HEK293 (cell line): Measurements from ENCODE around the gene SPATA31C2.
"Not testable (repeated sequence)": the region's sequence is repeated elsewhere in the genome, so short reads cannot be mapped to it uniquely, and the experiment has no call there.

ENCODE experiments used
- CTCF ChIA-PET: fragments of 350-600 bp; formaldehyde crosslinking; extraction: SDS; loops from one replicate; lab custom pipeline; 2021; ENCODE audit warnings: antibody characterized with exemption; lab: Yijun Ruan, JAX
- POLR2A ChIA-PET: fragments of 300-600 bp; formaldehyde crosslinking; extraction: SDS; loops from one replicate; lab custom pipeline; 2020; ENCODE audit warnings: antibody characterized with exemption, inconsistent platforms; lab: Yijun Ruan, JAX
- H3K27ac ChIP-seq: fragments of 200-500 bp; sonication (Bioruptor generic); 2 replicates; pipeline ENCODE4 v1.5.1; 2014; ENCODE audit warnings: low read depth, low read length, control low read depth, inconsistent platforms; ENCODE audit errors: extremely low read depth
- H3K36me3 ChIP-seq, 2 experiments: fragments of 200-500 bp in 1 of 2; sonication (Bioruptor generic) in 1 of 2; 1 replicate in 1 of 2; 2 replicates in 1 of 2; pipeline ENCODE4 v1.5.1; 2014 to 2017; ENCODE audit warnings: inconsistent platforms in 2 of 2, low read length in 2 of 2; ENCODE audit not compliant: control insufficient read depth in 2 of 2, insufficient read depth in 1 of 2
- H3K4me1 ChIP-seq: fragments of 200-500 bp; sonication (Bioruptor generic); 2 replicates; pipeline ENCODE4 v1.5.1; 2014; ENCODE audit warnings: mild to moderate bottlenecking, low read length, inconsistent platforms; ENCODE audit not compliant: control insufficient read depth, insufficient read depth
- H3K4me3 ChIP-seq: 2 replicates; pipeline ENCODE4 v1.5.1; 2011; ENCODE audit warnings: low read depth, mild to moderate bottlenecking, control low read depth, low read length, moderate library complexity
- H3K9me3 ChIP-seq: fragments of 200-500 bp; sonication (Bioruptor generic); 2 replicates; pipeline ENCODE4 v1.5.1; 2014; ENCODE audit warnings: low read depth, low read length, inconsistent platforms; ENCODE audit not compliant: control insufficient read depth, insufficient read depth
- HOXA7 ChIP-seq: sonication (generic); formaldehyde crosslinking; IDR thresholded peaks from 2 replicates; pipeline ENCODE4 v1.8.1; 2022; ENCODE audit warnings: missing genetic modification reagents, borderline replicate concordance
- KLF10 ChIP-seq: fragments of 450-650 bp; IDR thresholded peaks from 2 replicates; pipeline ENCODE4 v1.5.1; 2018; ENCODE audit warnings: missing biosample characterization, mild to moderate bottlenecking, missing genetic modification characterization
- KLF8 ChIP-seq: fragments of 450-650 bp; formaldehyde crosslinking; IDR thresholded peaks from 2 replicates; pipeline ENCODE4 v1.5.1; 2016; ENCODE audit warnings: missing biosample characterization, missing genetic modification characterization
- OSR2 ChIP-seq: fragments of 450-650 bp; formaldehyde crosslinking; IDR thresholded peaks from 2 replicates; pipeline ENCODE4 v1.5.1; 2016; ENCODE audit warnings: missing biosample characterization, missing genetic modification characterization
- RBAK ChIP-seq: fragments of 450-650 bp; formaldehyde crosslinking; IDR thresholded peaks from 2 replicates; pipeline ENCODE4 v1.5.1; 2016; ENCODE audit warnings: missing biosample characterization, missing genetic modification characterization
- SCRT2 ChIP-seq: fragments of 450-650 bp; formaldehyde crosslinking; IDR thresholded peaks from 2 replicates; pipeline ENCODE4 v1.5.1; 2016; ENCODE audit warnings: missing biosample characterization, missing genetic modification characterization
- SP3 ChIP-seq: fragments of 450-650 bp; formaldehyde crosslinking; IDR thresholded peaks from 2 replicates; pipeline ENCODE4 v1.5.1; 2016; ENCODE audit warnings: missing biosample characterization, missing genetic modification characterization
- ZNF10 ChIP-seq: fragments of 450-650 bp; formaldehyde crosslinking; IDR thresholded peaks from 2 replicates; pipeline ENCODE4 v1.5.1; 2017; ENCODE audit warnings: missing biosample characterization, missing genetic modification characterization
- ZNF133 ChIP-seq: fragments of 450-650 bp; formaldehyde crosslinking; IDR thresholded peaks from 2 replicates; pipeline ENCODE4 v1.5.1; 2016; ENCODE audit warnings: missing biosample characterization, missing genetic modification characterization
- ZNF148 ChIP-seq: fragments of 450-650 bp; formaldehyde crosslinking; IDR thresholded peaks from 2 replicates; pipeline ENCODE4 v1.5.0; 2017; ENCODE audit warnings: missing biosample characterization, missing genetic modification characterization, borderline replicate concordance
- ZNF155 ChIP-seq: fragments of 450-650 bp; formaldehyde crosslinking; IDR thresholded peaks from 2 replicates; pipeline ENCODE4 v1.5.1; 2016; ENCODE audit warnings: missing biosample characterization, missing genetic modification characterization
- ZNF16 ChIP-seq: fragments of 450-650 bp; formaldehyde crosslinking; IDR thresholded peaks from 2 replicates; pipeline ENCODE4 v1.5.1; 2016; ENCODE audit warnings: low read depth, missing biosample characterization, missing genetic modification characterization
- ZNF169 ChIP-seq: fragments of 450-650 bp; formaldehyde crosslinking; IDR thresholded peaks from 2 replicates; pipeline ENCODE4 v1.5.1; 2016; ENCODE audit warnings: missing biosample characterization, missing genetic modification characterization
- ZNF350 ChIP-seq: fragments of 450-650 bp; formaldehyde crosslinking; IDR thresholded peaks from 2 replicates; pipeline ENCODE4 v1.5.0; 2017; ENCODE audit warnings: missing biosample characterization, mild to moderate bottlenecking, missing genetic modification characterization
- ZNF510 ChIP-seq: fragments of 450-650 bp; formaldehyde crosslinking; IDR thresholded peaks from 2 replicates; pipeline ENCODE4 v1.5.1; 2018; ENCODE audit warnings: mild to moderate bottlenecking, missing genetic modification characterization, missing biosample characterization; ENCODE audit not compliant: insufficient replicate concordance
- ZNF707 ChIP-seq: fragments of 450-650 bp; formaldehyde crosslinking; IDR thresholded peaks from 2 replicates; pipeline ENCODE4 v1.5.1; 2016; ENCODE audit warnings: missing biosample characterization, missing genetic modification characterization
- ZNF776 ChIP-seq: fragments of 450-650 bp; formaldehyde crosslinking; IDR thresholded peaks from 2 replicates; pipeline ENCODE4 v1.5.0; 2017; ENCODE audit warnings: missing biosample characterization, missing genetic modification characterization, borderline replicate concordance
- TF ChIP-seq, protein P1 (sequence below): fragments of 450-650 bp; formaldehyde crosslinking; IDR thresholded peaks from 2 replicates; pipeline ENCODE4 v1.5.1; 2016; ENCODE audit warnings: missing biosample characterization, missing genetic modification characterization
- TF ChIP-seq, protein P2 (sequence below): fragments of 450-650 bp; IDR thresholded peaks from 2 replicates; pipeline ENCODE4 v1.5.1; 2018; ENCODE audit warnings: missing biosample characterization, mild to moderate bottlenecking, missing genetic modification characterization

Gene SPATA31C2

GRCh38 chr9:88138375-88138774 lies at the start of gene SPATA31C2:
Gene SPATA31C2, minus strand, starts transcription at chr9:88138475. Its CDS starts 29 bp downstream, at chr9:88138446.
- H3K4me3 ChIP-seq, H3K4me1 ChIP-seq, POLR2A ChIA-PET, H3K27ac ChIP-seq, CTCF ChIA-PET, H3K36me3 ChIP-seq, H3K9me3 ChIP-seq: not testable (repeated sequence)

- Histone ChIP-seq H3K4me1 (no peaks in the 10 kb centered on the region), H3K27ac (no peak overlapping the region), H3K9me3 (no peaks in the 10 kb centered on the region), H3K36me3 (no peaks in the 10 kb centered on the region), H3K4me3 (no peak overlapping the region)
- POLR2A ChIA-PET, result no interaction called here
- CTCF ChIA-PET, result interaction anchor here (0.7 kb wide), 1 partner anchor 28 kb away, joined by 3 read pairs; no protein-coding TSS in a partner anchor
- TF ChIP-seq HOXA7, result no peak
- no peak for TF ChIP-seq ZNF169 (tag by site-specific recombination)
- no peak for TF ChIP-seq ZNF707 (tag by site-specific recombination)
- no peak for TF ChIP-seq ZNF133 (tag by site-specific recombination)
- no peak for TF ChIP-seq ZNF510 (tag by site-specific recombination)
- TF ChIP-seq ZNF350, result no peak
- TF ChIP-seq ZNF10, result no peak
- TF ChIP-seq ZNF148 (tag by site-specific recombination), result no peak
- no peak for TF ChIP-seq KLF10 (tag by site-specific recombination)
- TF ChIP-seq ZNF16 (tag by site-specific recombination), result no peak
- no peak for TF ChIP-seq OSR2 (tag by site-specific recombination)
- TF ChIP-seq ZNF155 (tag by site-specific recombination), result no peak
- TF ChIP-seq SCRT2, result no peak
- TF ChIP-seq, protein P1, sequence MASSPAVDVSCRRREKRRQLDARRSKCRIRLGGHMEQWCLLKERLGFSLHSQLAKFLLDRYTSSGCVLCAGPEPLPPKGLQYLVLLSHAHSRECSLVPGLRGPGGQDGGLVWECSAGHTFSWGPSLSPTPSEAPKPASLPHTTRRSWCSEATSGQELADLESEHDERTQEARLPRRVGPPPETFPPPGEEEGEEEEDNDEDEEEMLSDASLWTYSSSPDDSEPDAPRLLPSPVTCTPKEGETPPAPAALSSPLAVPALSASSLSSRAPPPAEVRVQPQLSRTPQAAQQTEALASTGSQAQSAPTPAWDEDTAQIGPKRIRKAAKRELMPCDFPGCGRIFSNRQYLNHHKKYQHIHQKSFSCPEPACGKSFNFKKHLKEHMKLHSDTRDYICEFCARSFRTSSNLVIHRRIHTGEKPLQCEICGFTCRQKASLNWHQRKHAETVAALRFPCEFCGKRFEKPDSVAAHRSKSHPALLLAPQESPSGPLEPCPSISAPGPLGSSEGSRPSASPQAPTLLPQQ (tag by site-specific recombination), result no peak
- no peak for TF ChIP-seq RBAK (tag by site-specific recombination)
- no peak for TF ChIP-seq KLF8 (tag by site-specific recombination)
- no peak for TF ChIP-seq ZNF776 (tag by site-specific recombination)
- TF ChIP-seq, protein P2, sequence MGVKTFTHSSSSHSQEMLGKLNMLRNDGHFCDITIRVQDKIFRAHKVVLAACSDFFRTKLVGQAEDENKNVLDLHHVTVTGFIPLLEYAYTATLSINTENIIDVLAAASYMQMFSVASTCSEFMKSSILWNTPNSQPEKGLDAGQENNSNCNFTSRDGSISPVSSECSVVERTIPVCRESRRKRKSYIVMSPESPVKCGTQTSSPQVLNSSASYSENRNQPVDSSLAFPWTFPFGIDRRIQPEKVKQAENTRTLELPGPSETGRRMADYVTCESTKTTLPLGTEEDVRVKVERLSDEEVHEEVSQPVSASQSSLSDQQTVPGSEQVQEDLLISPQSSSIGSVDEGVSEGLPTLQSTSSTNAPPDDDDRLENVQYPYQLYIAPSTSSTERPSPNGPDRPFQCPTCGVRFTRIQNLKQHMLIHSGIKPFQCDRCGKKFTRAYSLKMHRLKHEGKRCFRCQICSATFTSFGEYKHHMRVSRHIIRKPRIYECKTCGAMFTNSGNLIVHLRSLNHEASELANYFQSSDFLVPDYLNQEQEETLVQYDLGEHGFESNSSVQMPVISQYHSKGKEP (tag by site-specific recombination), result no peak
- no peak for TF ChIP-seq SP3 (tag by site-specific recombination)
These were observed 49.4 kb upstream of the SPATA31C2 start for GRCh38 chr9:88187631-88188030.
